SU-DHL-6 (cell line): ENCODE measurements around the gene CMSS1.

ENCODE experiments used
- H2AFZ ChIP-seq: fragments of 200-600 bp; sonication (generic); 2 replicates; pipeline ENCODE4 v1.6.1; 2014; ENCODE audit warnings: low read depth, mild to moderate bottlenecking, moderate library complexity, mixed read lengths, antibody characterized with exemption, low read length; ENCODE audit not compliant: severe bottlenecking
- H3F3A ChIP-seq: fragments of 200-600 bp; shearing (Covaris generic); 2 replicates; pipeline ENCODE4 v1.6.0; 2016; ENCODE audit warnings: antibody characterized with exemption, mild to moderate bottlenecking; ENCODE audit not compliant: insufficient read depth
- H3K27ac ChIP-seq: fragments of 200-600 bp; sonication (generic); 2 replicates; pipeline ENCODE4 v1.5.1; 2016; ENCODE audit warnings: low read depth, mild to moderate bottlenecking, low read length, moderate library complexity, mixed read lengths
- H3K27me3 ChIP-seq: fragments of 200-600 bp; sonication (generic), shearing (Covaris generic); 2 replicates; pipeline ENCODE4 v1.6.0; 2014; ENCODE audit warnings: mild to moderate bottlenecking, low read length
- H3K36me3 ChIP-seq: fragments of 200-600 bp; sonication (generic); 2 replicates; pipeline ENCODE4 v1.6.1; 2014; ENCODE audit warnings: mild to moderate bottlenecking, low read length, mixed read lengths
- H3K4me2 ChIP-seq: fragments of 300-600, 200-600 bp; shearing (Covaris generic), sonication (generic); 2 replicates; pipeline ENCODE4 v1.6.0; 2014; ENCODE audit warnings: low read length, low read depth, mild to moderate bottlenecking; ENCODE audit not compliant: poor library complexity, severe bottlenecking
- H3K4me3 ChIP-seq: fragments of 200-600 bp; sonication (generic); 2 replicates; pipeline ENCODE4 v1.5.1; 2014; ENCODE audit warnings: antibody characterized with exemption, low read length, mild to moderate bottlenecking, mixed read lengths; ENCODE audit not compliant: insufficient read depth, poor library complexity, severe bottlenecking
- H3K79me2 ChIP-seq: fragments of 200-600 bp; sonication (generic); 2 replicates; pipeline ENCODE4 v1.6.1; 2014; ENCODE audit warnings: mild to moderate bottlenecking, low read length, moderate library complexity; ENCODE audit not compliant: insufficient read depth
- H3K9ac ChIP-seq: fragments of 200-600 bp; sonication (generic); 2 replicates; pipeline ENCODE4 v1.7.0; 2014; ENCODE audit warnings: mild to moderate bottlenecking, low read length
- H3K9me2 ChIP-seq: fragments of 200-600 bp; sonication (generic); replicated peaks from 2 replicates; pipeline ENCODE4 v1.6.1; 2014; ENCODE audit warnings: low read length; ENCODE audit not compliant: insufficient read depth
- H3K9me3 ChIP-seq: fragments of 200-600 bp; sonication (generic); 2 replicates; pipeline ENCODE4 v1.6.1; 2014; ENCODE audit warnings: low read length, mixed read lengths; ENCODE audit not compliant: insufficient read depth
- H4K20me1 ChIP-seq: fragments of 200-600 bp; sonication (generic); 2 replicates; pipeline ENCODE4 v1.6.1; 2014; ENCODE audit warnings: low read depth, mild to moderate bottlenecking, antibody characterized with exemption, low read length, moderate library complexity, mixed read lengths
- CTCF ChIP-seq: fragments of 200-600 bp; sonication (generic); IDR thresholded peaks from one replicate; pipeline ENCODE4 v1.5.1; 2017; ENCODE audit warnings: antibody characterized with exemption, mild to moderate bottlenecking, low read length, moderate library complexity; ENCODE audit not compliant: insufficient read depth, poor library complexity, severe bottlenecking
- EZH2phosphoT487 ChIP-seq: fragments of 200-600 bp; sonication (generic), shearing (Covaris generic); conservative IDR thresholded peaks from 2 replicates; pipeline ENCODE4 v1.6.1; 2018; ENCODE audit warnings: mild to moderate bottlenecking, antibody characterized with exemption, low read length, moderate library complexity, mixed read lengths

Gene CMSS1

GRCh38 chr3:100169201-100169920, 351.7 kb downstream of the CMSS1 start:
- Histone ChIP-seq H3K4me2 (no peak overlapping the region), H3K36me3 (no peaks in the 10 kb centered on the region), H3K9me2 (no peaks in the 10 kb centered on the region), H3K9me3 (no peaks in the 10 kb centered on the region), H3K9ac (no peak overlapping the region), H4K20me1 (no peaks in the 10 kb centered on the region), H3K79me2 (no peaks in the 10 kb centered on the region), H3F3A (no peaks in the 10 kb centered on the region), H3K4me3 (no peak overlapping the region), H3K27me3 (no peaks in the 10 kb centered on the region), H2AFZ (no peak overlapping the region), H3K27ac (no peak overlapping the region)
- TF ChIP-seq CTCF (no peak), EZH2phosphoT487 (no peak)

GRCh38 chr3:100170486-100170885, 352.8 kb downstream of the CMSS1 start:
- no peak overlapping the region for H2AFZ ChIP-seq
- H3K9me2 ChIP-seq, result no peaks in the 10 kb centered on the region
- H3K9ac ChIP-seq, result no peak overlapping the region
- H3F3A ChIP-seq, result no peaks in the 10 kb centered on the region
- no peak overlapping the region for H3K4me2 ChIP-seq
- no peak for TF ChIP-seq CTCF
- no peak for TF ChIP-seq EZH2phosphoT487
- no peaks in the 10 kb centered on the region for H4K20me1 ChIP-seq
- no peaks in the 10 kb centered on the region for H3K9me3 ChIP-seq
- no peaks in the 10 kb centered on the region for H3K27me3 ChIP-seq
- no peak overlapping the region for H3K27ac ChIP-seq
- no peaks in the 10 kb centered on the region for H3K79me2 ChIP-seq
- no peaks in the 10 kb centered on the region for H3K36me3 ChIP-seq
- H3K4me3 ChIP-seq, result no peak overlapping the region

GRCh38 chr3:100171211-100171914, 353.7 kb downstream of the CMSS1 start:
- Histone ChIP-seq H3K36me3 (no peaks in the 10 kb centered on the region), H3K27ac (no peak overlapping the region), H3K9me3 (no peaks in the 10 kb centered on the region), H3K27me3 (no peaks in the 10 kb centered on the region), H4K20me1 (no peaks in the 10 kb centered on the region), H2AFZ (no peak overlapping the region), H3K9ac (no peak overlapping the region), H3K4me2 (no peak overlapping the region), H3K4me3 (no peak overlapping the region), H3K9me2 (no peaks in the 10 kb centered on the region), H3F3A (no peaks in the 10 kb centered on the region), H3K79me2 (no peaks in the 10 kb centered on the region)
- TF ChIP-seq CTCF, result no peak
- no peak for TF ChIP-seq EZH2phosphoT487
